H1 (cell line): ENCODE data around the gene CCDC13.

Experiments
- ATF3 ChIP-seq: IDR thresholded peaks from 2 replicates; pipeline ENCODE4 v1.6.1; 2011; ENCODE audit warnings: low read depth, mild to moderate bottlenecking, low read length; ENCODE audit not compliant: insufficient read depth
- CEBPB ChIP-seq: IDR thresholded peaks from 2 replicates; pipeline ENCODE4 v1.6.1; 2012; ENCODE audit warnings: low read depth, low read length
- EGR1 ChIP-seq: IDR thresholded peaks from 2 replicates; pipeline ENCODE4 v1.6.1; 2011; ENCODE audit warnings: low read depth, low read length, borderline replicate concordance
- MAX ChIP-seq: IDR thresholded peaks from 2 replicates; pipeline ENCODE4 v1.6.1; 2012; ENCODE audit warnings: inconsistent platforms
- POLR2A ChIP-seq, 2 experiments: IDR thresholded peaks; 1 replicate in 1 of 2; 2 replicates in 1 of 2; pipeline ENCODE4 v1.6.1; 2011; ENCODE audit warnings: low read depth in 2 of 2, low read length in 2 of 2, mild to moderate bottlenecking in 2 of 2; ENCODE audit errors: control extremely low read depth in 1 of 2
- RAD21 ChIP-seq, 2 experiments: IDR thresholded peaks in 1 of 2; conservative IDR thresholded peaks in 1 of 2; 2 replicates each; pipeline ENCODE4 v1.6.1; 2011; ENCODE audit warnings: low read depth in 2 of 2, low read length in 2 of 2, improper control_type of control experiment in 1 of 2, inconsistent platforms in 1 of 2, mild to moderate bottlenecking in 1 of 2, moderate library complexity in 1 of 2
- TAF7 ChIP-seq: optimal IDR thresholded peaks from 2 replicates; pipeline ENCODE3; 2011; ENCODE audit warnings: low read depth, mild to moderate bottlenecking, inconsistent platforms, low read length, moderate library complexity, borderline replicate concordance
- TF ChIP-seq, protein P1 (sequence below), 3 experiments: IDR thresholded peaks; 1 replicate in 2 of 3; 2 replicates in 1 of 3; pipeline versions ENCODE4 v1.5.1 to v1.6.1; 2011; ENCODE audit warnings: low read length in 3 of 3, mild to moderate bottlenecking in 3 of 3, inconsistent platforms in 2 of 3, low read depth in 1 of 3, moderate library complexity in 1 of 3; ENCODE audit not compliant: insufficient read depth in 1 of 3; ENCODE audit errors: control extremely low read depth in 1 of 3

- TF ChIP-seq, protein P1, sequence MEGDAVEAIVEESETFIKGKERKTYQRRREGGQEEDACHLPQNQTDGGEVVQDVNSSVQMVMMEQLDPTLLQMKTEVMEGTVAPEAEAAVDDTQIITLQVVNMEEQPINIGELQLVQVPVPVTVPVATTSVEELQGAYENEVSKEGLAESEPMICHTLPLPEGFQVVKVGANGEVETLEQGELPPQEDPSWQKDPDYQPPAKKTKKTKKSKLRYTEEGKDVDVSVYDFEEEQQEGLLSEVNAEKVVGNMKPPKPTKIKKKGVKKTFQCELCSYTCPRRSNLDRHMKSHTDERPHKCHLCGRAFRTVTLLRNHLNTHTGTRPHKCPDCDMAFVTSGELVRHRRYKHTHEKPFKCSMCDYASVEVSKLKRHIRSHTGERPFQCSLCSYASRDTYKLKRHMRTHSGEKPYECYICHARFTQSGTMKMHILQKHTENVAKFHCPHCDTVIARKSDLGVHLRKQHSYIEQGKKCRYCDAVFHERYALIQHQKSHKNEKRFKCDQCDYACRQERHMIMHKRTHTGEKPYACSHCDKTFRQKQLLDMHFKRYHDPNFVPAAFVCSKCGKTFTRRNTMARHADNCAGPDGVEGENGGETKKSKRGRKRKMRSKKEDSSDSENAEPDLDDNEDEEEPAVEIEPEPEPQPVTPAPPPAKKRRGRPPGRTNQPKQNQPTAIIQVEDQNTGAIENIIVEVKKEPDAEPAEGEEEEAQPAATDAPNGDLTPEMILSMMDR (IDR thresholded peaks at IDR 0.05; ENCODE audit: control extremely low read depth in 1 of 3, insufficient read depth in 1 of 3, low read depth in 1 of 3, low read length in 3 of 3), result no peak
- TF ChIP-seq EGR1 (no peak), ATF3 (no peak), MAX (no peak), TAF7 (no peak), CEBPB (no peak), POLR2A (IDR thresholded peaks at IDR 0.05; ENCODE audit: control extremely low read depth in 1 of 2, low read depth in 2 of 2, low read length in 2 of 2) (no peak), RAD21 (IDR thresholded peaks at IDR 0.05 in 1 of 2, conservative IDR thresholded peaks at IDR 0.05 in 1 of 2; ENCODE audit: low read depth in 2 of 2, low read length in 2 of 2) (no peak)
These were observed 23.4 kb upstream of the CCDC13 start for GRCh38 chr3:42796332-42796885.
